Measurements from ENCODE around the gene HEPACAM.
"Not testable (repeated sequence)": the region's sequence is repeated elsewhere in the genome, so short reads cannot be mapped to it uniquely, and the experiment has no call there.

HEPACAM gene

DNA sequence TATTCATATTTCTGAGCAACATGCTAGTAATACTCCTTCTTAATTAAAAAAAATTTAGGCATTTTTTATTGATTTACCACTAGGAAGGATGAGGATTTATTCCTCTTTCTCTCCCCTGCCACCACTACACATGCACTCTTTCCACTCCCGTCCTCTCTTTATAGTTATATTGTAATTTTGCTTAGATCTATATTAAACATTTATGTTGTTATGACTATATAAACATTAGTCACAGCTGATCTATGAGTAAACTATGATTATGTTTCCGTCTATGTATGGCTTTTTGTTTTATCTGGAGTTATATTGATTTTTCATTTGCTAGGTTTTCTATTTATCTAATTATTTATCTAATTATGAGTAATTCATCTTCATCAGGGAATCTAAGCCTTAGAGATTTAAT is 36.0 kb upstream of the HEPACAM start:
- H3K27me3 ChIP-seq (ENCODE audit: low read depth, low read length) = no peaks in the 10 kb centered on the region
- H4K20me1 ChIP-seq (ENCODE audit: insufficient read depth, low read length) = no peaks in the 10 kb centered on the region
- H3K4me2 ChIP-seq (ENCODE audit: low read length) = no peak overlapping the region
- H3K9ac ChIP-seq (ENCODE audit: low read length) = no peak overlapping the region
- no peaks in the 10 kb centered on the region for H3K9me3 ChIP-seq (ENCODE audit: insufficient read depth, low read length)
- H3K79me2 ChIP-seq (ENCODE audit: low read length) = no peaks in the 10 kb centered on the region
- no peak overlapping the region for H2AFZ ChIP-seq (ENCODE audit: low read depth, low read length)
- H3K4me1 ChIP-seq (ENCODE audit: low read length) = no peaks in the 10 kb centered on the region
- no peak overlapping the region for H3K27ac ChIP-seq (ENCODE audit: low read length)
- H3K36me3 ChIP-seq (replicated peaks; ENCODE audit: low read depth, low read length) = no peaks in the 10 kb centered on the region
- no peak overlapping the region for H3K4me3 ChIP-seq (ENCODE audit: low read length)
- TF ChIP-seq, protein P1, sequence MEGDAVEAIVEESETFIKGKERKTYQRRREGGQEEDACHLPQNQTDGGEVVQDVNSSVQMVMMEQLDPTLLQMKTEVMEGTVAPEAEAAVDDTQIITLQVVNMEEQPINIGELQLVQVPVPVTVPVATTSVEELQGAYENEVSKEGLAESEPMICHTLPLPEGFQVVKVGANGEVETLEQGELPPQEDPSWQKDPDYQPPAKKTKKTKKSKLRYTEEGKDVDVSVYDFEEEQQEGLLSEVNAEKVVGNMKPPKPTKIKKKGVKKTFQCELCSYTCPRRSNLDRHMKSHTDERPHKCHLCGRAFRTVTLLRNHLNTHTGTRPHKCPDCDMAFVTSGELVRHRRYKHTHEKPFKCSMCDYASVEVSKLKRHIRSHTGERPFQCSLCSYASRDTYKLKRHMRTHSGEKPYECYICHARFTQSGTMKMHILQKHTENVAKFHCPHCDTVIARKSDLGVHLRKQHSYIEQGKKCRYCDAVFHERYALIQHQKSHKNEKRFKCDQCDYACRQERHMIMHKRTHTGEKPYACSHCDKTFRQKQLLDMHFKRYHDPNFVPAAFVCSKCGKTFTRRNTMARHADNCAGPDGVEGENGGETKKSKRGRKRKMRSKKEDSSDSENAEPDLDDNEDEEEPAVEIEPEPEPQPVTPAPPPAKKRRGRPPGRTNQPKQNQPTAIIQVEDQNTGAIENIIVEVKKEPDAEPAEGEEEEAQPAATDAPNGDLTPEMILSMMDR (IDR thresholded peaks at IDR 0.05; ENCODE audit: low read depth, low read length) = no peak
- no peak for TF ChIP-seq EZH2phosphoT487 (IDR thresholded peaks at IDR 0.05; ENCODE audit: low read depth)

DNA sequence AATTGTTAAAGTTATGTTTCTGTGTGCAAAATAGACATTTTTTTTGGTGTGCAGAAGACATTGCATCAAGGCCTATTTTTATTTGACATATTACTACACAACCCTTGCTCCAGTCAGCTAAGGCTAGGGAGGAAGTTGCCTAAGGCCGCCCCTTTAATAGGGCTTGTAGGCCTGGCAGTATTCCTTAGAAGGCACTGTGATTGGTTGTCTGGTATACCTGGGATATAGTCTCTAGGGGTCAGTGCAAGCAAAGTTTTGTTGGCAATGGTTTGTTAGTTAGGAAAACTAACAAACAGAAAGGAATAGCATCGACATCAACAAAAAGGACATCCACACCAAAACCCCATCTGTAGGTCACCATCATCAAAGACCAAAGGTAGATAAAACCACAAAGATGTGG is 35.1 kb upstream of the HEPACAM start:
- H3K27me3 ChIP-seq (ENCODE audit: low read depth, low read length) = no peaks in the 10 kb centered on the region
- H3K27ac ChIP-seq (ENCODE audit: low read length) = no peak overlapping the region
- H4K20me1 ChIP-seq (ENCODE audit: insufficient read depth, low read length) = no peaks in the 10 kb centered on the region
- no peak overlapping the region for H2AFZ ChIP-seq (ENCODE audit: low read depth, low read length)
- H3K4me3 ChIP-seq (ENCODE audit: low read length) = no peak overlapping the region
- no peaks in the 10 kb centered on the region for H3K4me1 ChIP-seq (ENCODE audit: low read length)
- H3K9ac ChIP-seq (ENCODE audit: low read length) = no peak overlapping the region
- no peak overlapping the region for H3K4me2 ChIP-seq (ENCODE audit: low read length)
- no peaks in the 10 kb centered on the region for H3K79me2 ChIP-seq (ENCODE audit: low read length)
- no peaks in the 10 kb centered on the region for H3K9me3 ChIP-seq (ENCODE audit: insufficient read depth, low read length)
- TF ChIP-seq, protein P1 (IDR thresholded peaks at IDR 0.05; ENCODE audit: low read depth, low read length) = peak; percentile 25
- no peak for TF ChIP-seq EZH2phosphoT487 (IDR thresholded peaks at IDR 0.05; ENCODE audit: low read depth)
- no peaks in the 10 kb centered on the region for H3K36me3 ChIP-seq (replicated peaks; ENCODE audit: low read depth, low read length)

DNA sequence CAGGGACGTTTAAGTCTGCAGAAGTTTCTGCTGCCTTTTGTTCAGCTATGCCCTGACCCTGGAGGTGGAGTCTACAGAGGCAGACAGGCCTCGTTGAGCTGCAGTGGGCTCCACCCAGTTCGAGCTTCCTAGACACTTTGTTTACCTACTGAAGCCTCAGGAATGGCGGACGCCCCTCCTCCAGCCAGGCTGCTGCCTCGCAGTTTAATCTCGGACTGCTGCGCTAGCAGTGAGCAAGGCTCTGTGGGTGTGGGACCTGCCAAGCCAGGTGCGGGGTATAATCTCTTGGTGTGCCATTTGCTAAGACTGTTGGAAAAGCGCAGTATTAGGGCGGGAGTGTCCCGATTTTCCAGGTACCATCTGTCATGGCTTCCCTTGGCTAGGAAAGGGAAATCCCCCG is 32.4 kb upstream of the HEPACAM start:
- not testable (repeated sequence) for H2AFZ ChIP-seq (ENCODE audit: low read depth, low read length); H3K9me3 ChIP-seq (ENCODE audit: insufficient read depth, low read length); H3K27me3 ChIP-seq (ENCODE audit: low read depth, low read length); H3K9ac ChIP-seq (ENCODE audit: low read length); H4K20me1 ChIP-seq (ENCODE audit: insufficient read depth, low read length); H3K4me1 ChIP-seq (ENCODE audit: low read length); H3K36me3 ChIP-seq (replicated peaks; ENCODE audit: low read depth, low read length); H3K4me2 ChIP-seq (ENCODE audit: low read length); H3K79me2 ChIP-seq (ENCODE audit: low read length); H3K4me3 ChIP-seq (ENCODE audit: low read length); H3K27ac ChIP-seq (ENCODE audit: low read length)

GRCh38 chr11:124961972-124962609 is 26.2 kb upstream of the HEPACAM start:
- H3K9me3 ChIP-seq (ENCODE audit: insufficient read depth, low read length) = no peaks in the 10 kb centered on the region
- H3K79me2 ChIP-seq (ENCODE audit: low read length) = no peaks in the 10 kb centered on the region
- H3K4me3 ChIP-seq (ENCODE audit: low read length) = no peak overlapping the region
- no peak for TF ChIP-seq EZH2phosphoT487 (IDR thresholded peaks at IDR 0.05; ENCODE audit: low read depth)
- TF ChIP-seq, protein P1 (IDR thresholded peaks at IDR 0.05; ENCODE audit: low read depth, low read length) = peak; percentile 89
- no peak overlapping the region for H3K27ac ChIP-seq (ENCODE audit: low read length)
- H3K4me2 ChIP-seq (ENCODE audit: low read length) = no peak overlapping the region
- H3K27me3 ChIP-seq (ENCODE audit: low read depth, low read length) = no peaks in the 10 kb centered on the region
- H3K4me1 ChIP-seq (ENCODE audit: low read length) = no peaks in the 10 kb centered on the region
- H2AFZ ChIP-seq (ENCODE audit: low read depth, low read length) = no peak overlapping the region
- H3K36me3 ChIP-seq (replicated peaks; ENCODE audit: low read depth, low read length) = no peaks in the 10 kb centered on the region
- no peak overlapping the region for H3K9ac ChIP-seq (ENCODE audit: low read length)
- H4K20me1 ChIP-seq (ENCODE audit: insufficient read depth, low read length) = no peaks in the 10 kb centered on the region
